Activated naive CD8-positive, alpha-beta T cell treated with anti-CD3 and anti-CD28 coated beads, Interleukin-2, amount 50 U/mL, for 16 hours (primary cell): Measurements from ENCODE around the gene MIPOL1.

Experiments used
- DNase-seq: peaks from one replicate; pipeline ENCODE4 v3.0.0-alpha.2; 2020; ENCODE audit warnings: low read depth, low spot score

The MIPOL1 gene

DNA sequence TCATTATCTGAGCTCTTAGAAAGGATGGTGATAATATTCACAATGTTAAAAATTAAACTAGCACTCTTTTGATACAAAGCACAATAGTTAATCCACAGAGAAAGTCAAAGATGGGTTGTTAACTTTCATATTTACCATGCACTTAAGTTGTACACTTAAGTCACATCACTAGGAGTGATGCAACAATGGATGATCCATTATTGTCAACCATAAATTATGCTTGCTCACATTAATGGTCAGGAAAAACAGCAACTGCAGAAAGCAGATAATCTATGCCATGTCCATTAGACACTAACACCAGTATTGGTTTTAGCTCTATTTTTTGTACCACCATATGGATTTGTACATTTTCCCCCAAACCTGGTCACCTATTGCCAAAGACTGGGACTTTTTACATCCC lies 201.8 kb downstream of the MIPOL1 start:
- DNase-seq, result no peak

DNA sequence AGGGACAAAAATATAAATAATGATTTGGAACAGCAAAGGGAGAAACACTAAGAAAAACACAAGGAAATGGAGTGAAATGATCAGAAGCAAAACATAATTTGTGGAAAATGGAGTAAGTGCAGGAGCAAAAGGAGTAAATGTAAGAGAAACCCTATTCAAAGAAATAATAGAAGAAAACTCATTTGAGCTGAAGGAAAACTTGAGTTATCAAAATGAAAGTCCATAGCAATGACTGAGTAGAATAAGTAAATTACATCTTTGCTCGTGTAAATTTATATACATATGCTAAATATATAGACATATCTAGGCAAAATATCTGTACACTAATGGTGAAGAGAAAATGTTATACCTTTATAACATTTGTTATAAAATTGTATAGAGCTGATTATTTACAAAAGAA lies 203.4 kb downstream of the MIPOL1 start:
- no peak for DNase-seq

DNA sequence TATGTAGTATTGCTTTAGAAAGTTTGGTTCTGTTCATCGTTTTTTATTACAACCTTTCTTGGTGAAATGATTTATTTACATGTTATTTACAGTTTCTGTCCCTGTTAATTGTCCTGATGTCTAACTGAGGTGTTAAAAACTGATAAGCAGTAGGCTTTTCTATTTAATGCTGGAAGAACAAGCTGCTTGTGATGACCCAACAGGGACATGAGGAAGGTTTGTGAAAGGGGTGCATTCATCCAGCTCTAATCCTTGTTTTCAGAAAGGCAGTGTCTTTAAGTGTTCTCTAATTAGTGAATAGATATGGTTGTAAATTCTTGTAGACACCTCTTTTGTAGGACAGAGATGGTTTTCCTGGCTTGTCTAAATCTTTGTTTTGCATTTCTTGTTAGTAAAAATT lies 205.9 kb downstream of the MIPOL1 start:
- DNase-seq, result no peak

- no peak for DNase-seq
Measured at GRCh38 chr14:37406095-37406494, 208.4 kb downstream of the MIPOL1 start.

- no peak for DNase-seq
Measured at GRCh38 chr14:37411079-37411735, 213.5 kb downstream of the MIPOL1 start.

GRCh38 chr14:37413050-37413449 lies 215.3 kb downstream of the MIPOL1 start:
- DNase-seq, result no peak

DNA sequence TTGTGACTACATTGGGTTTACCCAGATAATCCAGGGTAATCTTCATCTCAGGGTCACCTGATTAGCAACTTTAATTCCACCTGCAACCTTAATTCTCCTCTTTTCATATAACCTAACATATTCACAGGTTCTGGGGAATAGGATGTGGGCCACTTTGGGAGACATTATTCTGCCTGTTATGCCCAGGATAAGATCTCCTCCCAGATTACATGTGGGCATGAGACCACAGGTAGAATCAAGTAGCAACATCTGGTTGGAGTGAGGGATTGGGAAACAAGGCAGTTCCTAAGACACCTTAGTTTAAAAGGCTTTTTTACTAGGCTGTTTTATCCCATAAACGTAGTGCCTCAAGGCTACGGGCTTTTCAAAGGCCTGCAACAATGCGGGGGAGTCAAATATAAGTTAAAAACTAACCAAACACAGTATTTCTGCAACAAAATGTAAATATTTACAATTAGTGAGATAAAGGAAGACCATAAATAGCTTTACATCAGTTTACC lies 215.8 kb downstream of the MIPOL1 start:
- DNase-seq, result no peak

DNA sequence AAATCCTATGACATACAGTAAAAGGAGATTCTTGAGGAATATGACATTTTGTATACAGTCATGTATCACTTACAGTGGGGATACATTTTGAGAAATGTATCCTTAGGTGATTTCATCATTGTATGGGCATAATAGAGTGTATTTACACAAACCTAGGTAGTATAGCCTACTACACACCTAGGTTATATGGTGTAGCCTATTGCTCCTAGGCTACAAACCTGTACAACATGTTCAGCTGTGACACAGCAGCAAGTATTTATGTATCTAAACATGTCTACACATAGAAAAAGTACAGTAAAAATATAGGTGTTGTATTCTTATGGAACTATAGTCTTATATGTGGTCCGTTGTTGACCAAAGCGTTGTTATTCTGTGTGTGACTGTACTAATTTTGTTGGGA lies 218.5 kb downstream of the MIPOL1 start:
- no peak for DNase-seq

DNA sequence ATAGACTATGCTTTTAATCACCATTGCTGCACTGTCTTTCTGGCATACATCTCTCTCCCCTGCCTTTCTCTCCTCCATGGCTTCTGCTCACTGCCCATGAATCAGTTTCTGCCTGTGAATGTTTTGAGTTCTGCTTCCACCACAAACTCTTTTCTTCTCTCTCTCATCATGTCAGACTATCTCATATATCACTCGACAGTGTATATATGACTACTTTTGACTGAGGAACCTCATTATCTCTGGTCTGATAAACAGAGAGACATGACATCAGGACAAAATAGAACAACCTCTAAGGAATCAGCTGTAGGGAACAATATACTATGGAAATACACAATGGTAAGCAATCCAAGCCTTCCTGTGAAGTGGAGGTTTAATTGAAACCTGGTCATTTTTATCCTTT lies 219.4 kb downstream of the MIPOL1 start:
- DNase-seq, result no peak

- no peak for DNase-seq
Measured at GRCh38 chr14:37417833-37418232, 220.1 kb downstream of the MIPOL1 start.

DNA sequence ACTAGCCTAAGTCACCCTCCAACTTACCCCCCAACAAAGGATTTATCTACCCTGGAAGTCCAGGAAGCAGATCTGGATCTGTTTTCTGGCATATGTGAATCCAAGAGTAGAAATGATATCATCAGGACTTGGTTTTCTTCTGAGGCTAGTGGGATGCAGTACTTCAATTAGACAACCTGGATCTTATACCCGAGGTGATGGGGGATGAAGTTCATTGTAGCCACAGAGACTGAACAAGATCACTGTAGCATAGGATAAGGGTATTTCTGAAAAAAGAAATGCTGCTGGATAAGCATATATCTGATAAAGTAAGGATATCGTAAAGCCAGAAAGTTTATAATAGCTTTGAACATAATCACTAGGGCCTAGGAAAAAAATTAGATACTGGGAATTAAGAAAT lies 222.9 kb downstream of the MIPOL1 start:
- DNase-seq, result no peak

DNA sequence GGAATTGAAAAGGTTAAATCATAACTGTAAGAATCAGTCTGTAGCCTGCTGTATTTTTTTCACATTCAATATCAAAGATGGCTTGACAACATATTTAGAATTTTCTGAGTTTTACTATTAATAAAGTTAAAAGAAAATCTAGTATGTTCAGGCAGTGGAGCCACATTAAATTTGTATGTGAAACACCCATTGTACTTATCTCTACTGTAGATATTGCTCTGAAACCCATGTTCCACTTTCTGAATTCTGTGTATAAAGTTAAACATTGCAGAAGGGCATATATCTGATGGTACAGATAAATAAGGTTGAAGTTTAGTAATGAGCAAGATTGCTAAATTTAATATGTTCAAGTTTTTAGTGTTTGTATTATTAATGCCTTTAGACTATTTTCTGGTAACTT lies 224.6 kb downstream of the MIPOL1 start:
- no peak for DNase-seq

DNA sequence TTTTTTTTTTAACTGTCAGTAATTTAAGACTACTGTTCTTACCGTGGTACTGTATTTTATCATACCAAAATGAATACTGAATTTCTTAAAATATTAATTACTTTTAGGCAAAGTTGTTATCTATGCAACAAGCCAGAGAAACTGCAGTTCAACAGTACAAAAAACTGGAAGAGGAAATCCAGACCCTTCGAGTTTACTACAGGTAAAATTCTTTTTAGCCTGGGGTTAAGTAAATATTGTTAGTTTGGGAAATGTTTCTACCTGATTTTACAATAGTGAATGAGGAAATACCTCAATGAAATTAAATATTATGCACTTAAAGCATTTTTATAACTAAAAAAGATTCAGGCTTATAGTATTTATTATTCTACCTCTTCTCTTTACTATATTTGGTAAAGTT lies 225.0 kb downstream of the MIPOL1 start:
- DNase-seq, result no peak

DNA sequence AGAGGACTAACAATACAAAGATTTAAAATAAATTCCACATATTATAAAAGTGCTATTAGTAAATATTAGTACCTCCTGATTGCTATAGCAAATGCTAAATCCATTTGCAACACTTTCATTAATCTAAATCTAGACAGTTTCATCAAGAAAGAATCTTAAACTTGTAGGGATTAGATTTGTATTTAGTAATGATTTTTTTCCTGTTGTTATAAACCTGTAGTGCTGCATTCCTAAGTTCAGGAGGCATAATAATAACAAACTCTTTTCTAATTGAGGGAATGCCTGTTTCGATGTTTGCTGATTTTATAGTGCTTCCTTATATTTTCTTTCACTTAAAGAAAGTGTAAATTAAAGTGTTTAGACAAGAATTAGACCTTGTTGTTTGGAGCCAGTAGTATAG lies 231.2 kb downstream of the MIPOL1 start:
- DNase-seq, result no peak

DNA sequence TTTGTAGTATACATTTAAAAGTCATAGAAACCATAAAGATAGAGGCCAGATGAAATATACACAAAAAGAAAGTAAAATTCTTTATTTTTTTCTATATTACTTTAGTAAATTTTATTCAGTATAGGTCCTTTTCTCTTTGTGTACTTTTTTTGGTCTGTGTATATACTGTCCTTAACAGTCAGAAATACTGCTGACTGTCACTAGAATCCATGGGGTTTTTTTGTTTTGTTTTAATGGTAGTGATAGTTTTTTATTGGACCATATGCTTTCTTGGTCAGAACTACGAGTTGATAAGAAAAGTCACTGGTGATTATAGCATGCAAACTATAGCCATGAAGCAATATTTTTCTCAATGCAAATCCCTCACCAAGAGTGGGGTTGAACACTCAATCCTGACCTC lies 231.9 kb downstream of the MIPOL1 start:
- no peak for DNase-seq

GRCh38 chr14:37434867-37435266 lies 237.1 kb downstream of the MIPOL1 start:
- DNase-seq, result no peak

DNA sequence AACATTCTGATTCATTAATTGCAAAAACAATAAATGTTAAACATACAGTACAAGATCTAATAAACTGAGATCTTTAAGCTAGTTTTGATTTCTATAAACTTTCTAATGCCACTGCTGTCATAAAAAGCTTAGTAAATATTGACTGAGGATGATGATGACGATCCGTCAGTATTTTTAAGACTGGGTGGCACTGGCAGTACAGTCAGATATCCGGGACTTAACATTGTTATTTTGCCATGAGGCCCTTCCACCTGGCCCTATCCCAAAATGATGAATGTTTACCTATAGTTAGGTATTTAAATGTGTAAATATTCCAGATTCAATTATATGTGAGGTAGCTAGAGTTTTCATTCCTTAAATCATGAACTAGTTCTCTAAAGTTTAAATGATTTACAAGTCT lies 238.8 kb downstream of the MIPOL1 start:
- no peak for DNase-seq

DNA sequence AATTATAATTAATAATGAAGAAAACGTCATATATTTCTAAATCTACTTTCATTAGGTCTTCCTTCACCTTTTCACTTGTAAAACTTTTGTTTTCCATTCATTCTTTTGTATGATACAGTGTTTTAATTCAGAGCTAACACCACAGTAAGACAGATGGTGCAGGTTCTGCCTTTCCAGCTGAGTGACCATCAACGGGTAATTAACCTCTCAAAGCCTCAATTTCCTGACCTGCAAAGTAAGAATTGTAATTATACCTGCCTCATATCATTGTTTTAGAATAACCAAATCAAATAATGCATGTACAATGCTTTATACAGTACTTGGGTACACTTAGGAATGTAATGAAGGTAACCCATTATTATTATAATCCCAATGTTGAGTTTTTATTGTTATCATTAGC lies 239.8 kb downstream of the MIPOL1 start:
- no peak for DNase-seq

GRCh38 chr14:37438444-37438843 lies 240.7 kb downstream of the MIPOL1 start:
- DNase-seq, result no peak

GRCh38 chr14:37443461-37443860 lies 245.7 kb downstream of the MIPOL1 start:
- no peak for DNase-seq

- no peak for DNase-seq
Measured at GRCh38 chr14:37447883-37448391, 250.2 kb downstream of the MIPOL1 start.

- no peak for DNase-seq
Measured at GRCh38 chr14:37452323-37452722, 254.6 kb downstream of the MIPOL1 start.

DNA sequence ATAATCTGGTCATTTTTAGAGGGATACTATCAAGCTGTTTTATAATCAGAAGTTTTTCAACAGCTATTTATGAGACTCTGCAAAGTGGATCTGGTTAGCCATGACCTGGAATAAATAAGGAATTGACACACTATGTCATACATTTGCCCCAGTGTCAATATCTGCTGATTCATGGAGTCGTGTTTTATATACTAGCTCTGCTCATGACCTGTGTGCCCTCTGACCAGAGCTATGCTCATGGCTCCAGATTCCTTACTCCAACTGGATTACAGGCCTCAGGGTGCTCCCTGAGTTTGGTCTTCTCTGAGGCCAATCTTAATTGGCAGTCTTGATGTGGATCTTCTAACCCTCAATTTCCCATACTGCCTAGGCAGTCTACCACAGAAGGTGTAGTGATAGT lies 256.2 kb downstream of the MIPOL1 start:
- DNase-seq, result no peak

DNA sequence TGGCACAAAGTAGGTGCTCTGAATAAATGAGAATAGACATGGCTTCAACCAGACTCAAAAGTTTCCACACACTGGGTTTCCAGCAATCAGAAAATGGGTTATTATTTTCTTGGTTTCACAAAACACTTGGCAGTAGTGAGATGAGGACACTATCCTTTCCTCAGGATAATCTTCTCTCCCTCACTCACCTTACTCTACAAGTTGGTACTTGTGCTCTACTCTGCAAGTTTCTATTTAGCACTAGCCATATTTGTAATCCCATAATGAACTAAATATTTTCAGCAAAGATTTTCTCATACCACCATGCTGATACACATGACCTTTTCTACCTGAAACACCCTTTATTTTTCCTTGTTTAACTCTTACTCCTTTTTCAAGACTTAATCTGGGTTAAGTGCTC lies 259.6 kb downstream of the MIPOL1 start:
- DNase-seq, result no peak
